ENCODE data around the gene MASP2. TPM values are rescaled to one million over a fixed set of nuclear protein-coding genes. Genes with fewer than 3 reads are reported as not detected.
"Not testable (repeated sequence)": the region's sequence is repeated elsewhere in the genome, so short reads cannot be mapped to it uniquely, and the experiment has no call there.

Gene MASP2
- total and polyA plus RNA-seq, 2 donors (not counting 1 experiment from before 2014, with no cell fraction given): not detected

GRCh38 chr1:11019971-11020370, 27.1 kb downstream of the MASP2 start:
- H4K20me1 ChIP-seq (ENCODE audit: control insufficient read depth, extremely low read depth, insufficient read depth, low read length): no peaks in the 10 kb centered on the region

GRCh38 chr1:11019358-11019757, 27.7 kb downstream of the MASP2 start:
- H4K20me1 ChIP-seq (ENCODE audit: control insufficient read depth, extremely low read depth, insufficient read depth, low read length); DNase-seq (ENCODE audit: low read depth in 2 of 2); H3K27me3 ChIP-seq (ENCODE audit: control insufficient read depth, insufficient read depth, low read length); H3K4me3 ChIP-seq (replicated peaks in 1 of 4; ENCODE audit: control extremely low read depth in 1 of 4, insufficient read depth in 1 of 4, low read depth in 3 of 4, low read length in 4 of 4); H3K27ac ChIP-seq (ENCODE audit: insufficient read depth, low read length); H2AFZ ChIP-seq (ENCODE audit: low read length); H3K9ac ChIP-seq (ENCODE audit: insufficient read depth, low read length); H3K9me3 ChIP-seq (ENCODE audit: control insufficient read depth, insufficient read depth, low read depth, low read length); H3K4me1 ChIP-seq (ENCODE audit: control insufficient read depth, extremely low read depth, insufficient read depth, low read length); H3K4me2 ChIP-seq (ENCODE audit: extremely low read depth, insufficient read depth, low read length): not testable (repeated sequence)
- Histone ChIP-seq H3K79me2 (ENCODE audit: control insufficient read depth, insufficient read depth, low read length) (peaks cover 20% of the 10 kb centered on the region), H3K36me3 (ENCODE audit: control insufficient read depth, insufficient read depth, low read length) (peaks cover 23% of the 10 kb centered on the region)

More at GRCh38 chr1:11019971-11020370, 27.1 kb downstream of the MASP2 start:
- Histone ChIP-seq H3K4me2 (ENCODE audit: extremely low read depth, insufficient read depth, low read length) (no peak overlapping the region), H3K4me3 (replicated peaks in 1 of 4; ENCODE audit: control extremely low read depth in 1 of 4, insufficient read depth in 1 of 4, low read depth in 3 of 4, low read length in 4 of 4) (no peak overlapping the region), H3K27me3 (ENCODE audit: control insufficient read depth, insufficient read depth, low read length) (no peaks in the 10 kb centered on the region), H3K4me1 (ENCODE audit: control insufficient read depth, extremely low read depth, insufficient read depth, low read length) (no peaks in the 10 kb centered on the region), H3K79me2 (ENCODE audit: control insufficient read depth, insufficient read depth, low read length) (peaks cover 14% of the 10 kb centered on the region), H2AFZ (ENCODE audit: low read length) (no peak overlapping the region), H3K9me3 (ENCODE audit: control insufficient read depth, insufficient read depth, low read depth, low read length) (no peaks in the 10 kb centered on the region), H3K27ac (ENCODE audit: insufficient read depth, low read length) (no peak overlapping the region), H3K36me3 (ENCODE audit: control insufficient read depth, insufficient read depth, low read length) (peaks cover 18% of the 10 kb centered on the region), H3K9ac (ENCODE audit: insufficient read depth, low read length) (no peak overlapping the region)
- TF ChIP-seq EZH2 (IDR thresholded peaks at IDR 0.05; ENCODE audit: low read length, missing control alignments) (no peak), CTCF (conservative IDR thresholded peaks at IDR 0.05 in 1 of 2, IDR thresholded peaks at IDR 0.05 in 1 of 2; ENCODE audit: low read depth in 1 of 2, low read length in 2 of 2) (no peak)
- DNase-seq (ENCODE audit: low read depth in 2 of 2): no peak

GRCh38 chr1:11013160-11013531, 33.9 kb downstream of the MASP2 start:
- H3K27me3 ChIP-seq (ENCODE audit: control insufficient read depth, insufficient read depth, low read length): no peaks in the 10 kb centered on the region
- peak overlapping the region; percentile 85 for H3K4me2 ChIP-seq (ENCODE audit: extremely low read depth, insufficient read depth, low read length)
- H3K27ac ChIP-seq (ENCODE audit: insufficient read depth, low read length): peak overlapping the region; percentile 100
- peaks cover 15% of the 10 kb centered on the region for H3K36me3 ChIP-seq (ENCODE audit: control insufficient read depth, insufficient read depth, low read length)
- peak overlapping the region; percentile 87 to 99 (median 98) for H3K4me3 ChIP-seq (replicated peaks in 1 of 4; ENCODE audit: control extremely low read depth in 1 of 4, insufficient read depth in 1 of 4, low read depth in 3 of 4, low read length in 4 of 4)
- H3K4me1 ChIP-seq (ENCODE audit: control insufficient read depth, extremely low read depth, insufficient read depth, low read length): peaks cover 10% of the 10 kb centered on the region
- no peak for TF ChIP-seq CTCF (conservative IDR thresholded peaks at IDR 0.05 in 1 of 2, IDR thresholded peaks at IDR 0.05 in 1 of 2; ENCODE audit: low read depth in 1 of 2, low read length in 2 of 2)
- TF ChIP-seq EZH2 (IDR thresholded peaks at IDR 0.05; ENCODE audit: low read length, missing control alignments): no peak
- H3K9ac ChIP-seq (ENCODE audit: insufficient read depth, low read length): peak overlapping the region; percentile 100
- H4K20me1 ChIP-seq (ENCODE audit: control insufficient read depth, extremely low read depth, insufficient read depth, low read length): peaks cover 7% of the 10 kb centered on the region
- peaks cover 36% of the 10 kb centered on the region for H3K79me2 ChIP-seq (ENCODE audit: control insufficient read depth, insufficient read depth, low read length)
- no peaks in the 10 kb centered on the region for H3K9me3 ChIP-seq (ENCODE audit: control insufficient read depth, insufficient read depth, low read depth, low read length)
- peak; percentile 13 to 52 for DNase-seq (ENCODE audit: low read depth in 2 of 2)
- H2AFZ ChIP-seq (ENCODE audit: low read length): no peak overlapping the region

Data from fibroblast of lung (primary cell).